Esophagus muscularis mucosa (tissue), 4 donors: ENCODE measurements around the gene SLC16A5.
A peak's percentile ranks its signal among the peaks of the same experiment; 100 is the strongest.

ENCODE experiments used
- EP300 ChIP-seq: sonication (generic); formaldehyde crosslinking; IDR thresholded peaks from one replicate; pipeline ENCODE4 v1.6.1; 2017; ENCODE audit warnings: antibody characterized with exemption
- POLR2A ChIP-seq: fragments of 450-650 bp; IDR thresholded peaks from one replicate; pipeline ENCODE4 v1.6.1; 2017; ENCODE audit warnings: antibody characterized with exemption, moderate library complexity, mild to moderate bottlenecking, low read depth
- POLR2AphosphoS5 ChIP-seq, 2 donors: sonication (generic); formaldehyde crosslinking; IDR thresholded peaks; one replicate each; pipeline ENCODE4 v1.6.1; 2017; ENCODE audit warnings: antibody characterized with exemption in 2 of 2
- TF ChIP-seq, protein P1 (sequence below), 3 experiments: fragments of 200-600 bp in 2 of 3; fragments of 450-650 bp in 1 of 3; sonication (generic) in 2 of 3; IDR thresholded peaks; one replicate each; pipeline ENCODE4 v1.5.1; 2017 to 2019; ENCODE audit warnings: antibody characterized with exemption in 3 of 3, mild to moderate bottlenecking in 2 of 3, moderate library complexity in 1 of 3

DNA sequence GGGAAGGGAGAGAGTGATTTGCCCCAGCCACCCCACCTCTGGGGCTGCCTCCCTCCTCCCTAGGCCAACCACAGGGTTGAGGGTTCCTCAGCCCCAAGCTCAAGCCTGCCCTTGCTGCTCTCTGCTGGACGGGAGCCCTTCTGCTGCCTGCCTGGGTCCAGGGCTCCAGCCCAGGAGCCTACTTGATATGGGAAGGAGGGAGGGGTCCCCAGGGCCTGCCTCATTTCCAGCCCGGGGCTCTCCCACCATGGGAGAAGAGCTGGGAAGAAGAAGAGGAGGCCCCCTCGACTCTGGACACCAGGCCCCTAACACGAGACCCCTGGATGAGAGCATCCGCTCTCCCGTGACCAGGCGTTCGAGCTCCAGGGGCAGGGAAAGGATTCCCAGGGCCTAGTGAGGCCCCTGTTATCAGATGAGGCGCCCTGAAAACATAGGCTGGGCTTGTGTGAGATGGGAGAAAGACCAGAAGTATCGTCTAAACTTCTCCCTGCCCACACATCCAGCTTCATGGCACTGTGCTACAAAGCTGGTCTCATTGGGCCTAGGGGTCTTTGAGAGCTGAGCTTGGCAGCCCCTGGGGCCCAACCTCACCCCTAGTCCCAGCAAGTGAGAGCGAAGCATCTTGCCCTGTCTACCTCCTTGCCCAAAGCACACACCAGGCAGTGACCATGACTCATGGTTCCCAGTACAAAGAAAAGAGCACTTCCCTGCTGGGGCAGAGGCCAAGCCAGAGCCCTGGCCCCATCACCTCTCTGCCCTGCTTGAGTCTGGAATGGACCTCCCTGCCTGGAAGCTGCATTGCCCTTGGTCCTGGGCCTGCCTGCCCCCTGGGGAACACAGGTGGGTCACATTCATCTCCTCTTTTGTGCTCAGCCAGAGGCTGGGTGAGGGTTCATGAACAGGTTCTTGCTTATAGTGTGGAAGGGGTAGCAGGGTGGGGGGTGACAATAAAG lies 987 bp downstream of the SLC16A5 start:
- TF ChIP-seq, protein P1, sequence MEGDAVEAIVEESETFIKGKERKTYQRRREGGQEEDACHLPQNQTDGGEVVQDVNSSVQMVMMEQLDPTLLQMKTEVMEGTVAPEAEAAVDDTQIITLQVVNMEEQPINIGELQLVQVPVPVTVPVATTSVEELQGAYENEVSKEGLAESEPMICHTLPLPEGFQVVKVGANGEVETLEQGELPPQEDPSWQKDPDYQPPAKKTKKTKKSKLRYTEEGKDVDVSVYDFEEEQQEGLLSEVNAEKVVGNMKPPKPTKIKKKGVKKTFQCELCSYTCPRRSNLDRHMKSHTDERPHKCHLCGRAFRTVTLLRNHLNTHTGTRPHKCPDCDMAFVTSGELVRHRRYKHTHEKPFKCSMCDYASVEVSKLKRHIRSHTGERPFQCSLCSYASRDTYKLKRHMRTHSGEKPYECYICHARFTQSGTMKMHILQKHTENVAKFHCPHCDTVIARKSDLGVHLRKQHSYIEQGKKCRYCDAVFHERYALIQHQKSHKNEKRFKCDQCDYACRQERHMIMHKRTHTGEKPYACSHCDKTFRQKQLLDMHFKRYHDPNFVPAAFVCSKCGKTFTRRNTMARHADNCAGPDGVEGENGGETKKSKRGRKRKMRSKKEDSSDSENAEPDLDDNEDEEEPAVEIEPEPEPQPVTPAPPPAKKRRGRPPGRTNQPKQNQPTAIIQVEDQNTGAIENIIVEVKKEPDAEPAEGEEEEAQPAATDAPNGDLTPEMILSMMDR (IDR thresholded peaks at IDR 0.05): no peak
- TF ChIP-seq POLR2A (no peak), EP300 (no peak), POLR2AphosphoS5 (IDR thresholded peaks at IDR 0.05) (peak in 1 of 2 donors; percentile 39)
